GM23338 (cell line): ENCODE results near the gene FNIP2.

Experiments used
- CTCF ChIP-seq, 2 experiments: fragments of 200-600 bp in 1 of 2; sonication (generic) in 1 of 2; conservative IDR thresholded peaks; 2 replicates each; pipeline versions ENCODE4 v1.5.1 to v1.6.1; 2016 to 2017; ENCODE audit warnings: antibody characterized with exemption in 2 of 2, low read depth in 2 of 2, mild to moderate bottlenecking in 2 of 2, moderate library complexity in 1 of 2
- EZH2phosphoT487 ChIP-seq: fragments of 200-600 bp; sonication (generic); IDR thresholded peaks from one replicate; pipeline ENCODE4 v1.8.1; 2018; ENCODE audit warnings: antibody characterized with exemption; ENCODE audit not compliant: unreplicated experiment

GRCh38 chr4:158933236-158933635 lies 164.4 kb downstream of the FNIP2 start:
- TF ChIP-seq EZH2phosphoT487 (no peak), CTCF (conservative IDR thresholded peaks at IDR 0.05; ENCODE audit: low read depth in 2 of 2) (no peak)
